ENCODE data around the gene PDPN. TPM values are rescaled to one million over a fixed set of nuclear protein-coding genes. Genes with fewer than 3 reads are reported as not detected.

The PDPN gene
- total RNA-seq, 2 donors from 2014 or later: 29.9 to 43.2 TPM

DNA sequence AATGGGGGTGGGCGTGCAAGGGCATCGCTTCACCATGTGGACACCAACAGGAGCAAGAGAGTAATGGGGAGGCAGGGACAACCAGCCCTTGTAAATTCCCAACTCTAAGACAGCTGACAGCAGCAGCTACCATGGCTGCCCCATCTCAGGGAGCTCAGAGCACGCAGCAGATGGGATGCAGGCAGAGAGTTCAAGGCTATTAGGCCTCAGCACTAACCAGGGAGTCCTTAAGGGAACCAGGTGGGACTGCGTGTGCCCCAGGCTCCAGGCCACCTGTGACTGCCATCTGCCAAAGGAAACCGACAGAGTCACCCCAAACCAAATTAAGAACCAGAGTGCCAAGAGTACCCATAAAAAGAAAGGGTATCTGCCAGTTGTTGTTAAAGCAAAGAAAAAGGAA is 82.7 kb downstream of the PDPN start:
- H3K4me3 ChIP-seq (ENCODE audit: low read length): no peak overlapping the region
- no peaks in the 10 kb centered on the region for H3K36me3 Mint-ChIP-seq (ENCODE audit: low read depth)
- no peak overlapping the region for H3K27ac Mint-ChIP-seq

More for the DNA sequence above, 82.7 kb downstream of the PDPN start:
- Histone ChIP-seq H3K4me1 (ENCODE audit: control insufficient read depth, insufficient read depth, low read length) (no peaks in the 10 kb centered on the region), H3K9ac (ENCODE audit: extremely low read depth, low read length, poor library complexity, severe bottlenecking) (no peak overlapping the region), H3K27me3 (ENCODE audit: control insufficient read depth, insufficient read depth, low read length, poor library complexity, severe bottlenecking) (peaks cover 33% of the 10 kb centered on the region), H3K9me3 (ENCODE audit: control insufficient read depth, low read length) (no peaks in the 10 kb centered on the region), H3K36me3 (ENCODE audit: control insufficient read depth, insufficient read depth, low read length) (no peaks in the 10 kb centered on the region), H3K27ac (ENCODE audit: low read depth, low read length) (no peak overlapping the region)
- H3K4me1 Mint-ChIP-seq: peaks cover 4% of the 10 kb centered on the region
- WGBS, 2 experiments (ENCODE audit: insufficient coverage in 1 of 2, insufficient read length in 1 of 2): 97 to 100% methylated on average over 1 to 5 of the region's 5 CpGs
- H3K9me3 Mint-ChIP-seq: no peaks in the 10 kb centered on the region
- no peak for DNase-seq
- H3K27me3 Mint-ChIP-seq (ENCODE audit: insufficient read depth): peaks cover 6% of the 10 kb centered on the region
- TF ChIP-seq, protein P1, sequence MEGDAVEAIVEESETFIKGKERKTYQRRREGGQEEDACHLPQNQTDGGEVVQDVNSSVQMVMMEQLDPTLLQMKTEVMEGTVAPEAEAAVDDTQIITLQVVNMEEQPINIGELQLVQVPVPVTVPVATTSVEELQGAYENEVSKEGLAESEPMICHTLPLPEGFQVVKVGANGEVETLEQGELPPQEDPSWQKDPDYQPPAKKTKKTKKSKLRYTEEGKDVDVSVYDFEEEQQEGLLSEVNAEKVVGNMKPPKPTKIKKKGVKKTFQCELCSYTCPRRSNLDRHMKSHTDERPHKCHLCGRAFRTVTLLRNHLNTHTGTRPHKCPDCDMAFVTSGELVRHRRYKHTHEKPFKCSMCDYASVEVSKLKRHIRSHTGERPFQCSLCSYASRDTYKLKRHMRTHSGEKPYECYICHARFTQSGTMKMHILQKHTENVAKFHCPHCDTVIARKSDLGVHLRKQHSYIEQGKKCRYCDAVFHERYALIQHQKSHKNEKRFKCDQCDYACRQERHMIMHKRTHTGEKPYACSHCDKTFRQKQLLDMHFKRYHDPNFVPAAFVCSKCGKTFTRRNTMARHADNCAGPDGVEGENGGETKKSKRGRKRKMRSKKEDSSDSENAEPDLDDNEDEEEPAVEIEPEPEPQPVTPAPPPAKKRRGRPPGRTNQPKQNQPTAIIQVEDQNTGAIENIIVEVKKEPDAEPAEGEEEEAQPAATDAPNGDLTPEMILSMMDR (conservative IDR thresholded peaks at IDR 0.05): no peak
- no peak overlapping the region for H3K4me3 Mint-ChIP-seq

Other genes with a start within 250 kb of the PDPN start
- not detected for gene PRAMEF14, start 236.7 kb upstream of the PDPN start, total RNA-seq
- gene PRAMEF19, start 211.9 kb upstream of the PDPN start, total RNA-seq: not detected
- not detected for gene PRAMEF17, start 194.2 kb upstream of the PDPN start, total RNA-seq
- gene PRAMEF20, start 173.4 kb upstream of the PDPN start, total RNA-seq: not detected
- under 1 TPM; 0.46 to 0.51 TPM for gene LRRC38, start 69.8 kb upstream of the PDPN start, total RNA-seq
- gene PRDM2, start 116.4 kb downstream of the PDPN start, total RNA-seq: 10 to 100 TPM; 29.4 to 35.4 TPM